PC-9 (cell line): Measurements from ENCODE around the gene WDR20.

Experiments used
- CTCF ChIP-seq: fragments of 200-600 bp; sonication (generic); conservative IDR thresholded peaks from 2 replicates; pipeline ENCODE4 v1.6.1; 2017; ENCODE audit warnings: mixed run types, antibody characterized with exemption, mild to moderate bottlenecking, moderate library complexity
- EZH2 ChIP-seq: fragments of 200-600 bp; sonication (generic); IDR thresholded peaks from 2 replicates; pipeline ENCODE4 v1.8.0; 2017; ENCODE audit warnings: antibody characterized with exemption, low read depth

GRCh38 chr14:102150744-102151143 is 11.0 kb downstream of the WDR20 start:
- TF ChIP-seq CTCF (no peak), EZH2 (no peak)
